ENCODE measurements around the gene MYRF.

MYRF gene

GRCh38 chr11:61793083-61793828, 40.8 kb downstream of the MYRF start:
- no peak for TF ChIP-seq CTCF (IDR thresholded peaks at IDR 0.05; ENCODE audit: insufficient read depth, low read depth, low read length, missing control alignments)
- DNase-seq (ENCODE audit: low read depth) = peak; percentile 23
- peak overlapping the region; percentile 97 for H3K4me3 ChIP-seq (ENCODE audit: low read depth, low read length)

DNA sequence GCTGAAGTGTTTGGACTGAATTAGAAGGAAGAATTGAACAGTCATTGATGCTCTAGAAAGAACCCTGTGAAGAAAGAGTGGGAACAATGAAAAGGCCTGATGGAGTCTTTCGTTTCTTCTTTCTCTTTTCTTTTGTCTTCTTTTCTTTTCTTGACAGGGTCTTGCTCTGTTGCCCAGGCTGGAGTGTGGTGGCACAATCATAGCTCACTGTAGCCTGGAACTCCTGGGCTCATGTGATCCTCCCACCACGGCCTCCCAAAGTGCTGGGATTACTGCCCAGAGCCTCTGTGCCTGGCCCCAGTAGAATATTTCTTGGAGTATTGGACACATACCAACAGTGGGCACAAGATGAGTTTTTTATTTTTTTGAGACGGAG, 41.4 kb downstream of the MYRF start:
- H3K4me3 ChIP-seq (ENCODE audit: low read depth, low read length) = peak overlapping the region; percentile 97
- no peak for TF ChIP-seq CTCF (IDR thresholded peaks at IDR 0.05; ENCODE audit: insufficient read depth, low read depth, low read length, missing control alignments)
- no peak for DNase-seq (ENCODE audit: low read depth)

- no peak for TF ChIP-seq CTCF (IDR thresholded peaks at IDR 0.05; ENCODE audit: insufficient read depth, low read depth, low read length, missing control alignments)
- DNase-seq (ENCODE audit: low read depth) = no peak
- H3K4me3 ChIP-seq (ENCODE audit: low read depth, low read length) = no peak overlapping the region
Measured at GRCh38 chr11:61794579-61794978, 42.1 kb downstream of the MYRF start.

DNA sequence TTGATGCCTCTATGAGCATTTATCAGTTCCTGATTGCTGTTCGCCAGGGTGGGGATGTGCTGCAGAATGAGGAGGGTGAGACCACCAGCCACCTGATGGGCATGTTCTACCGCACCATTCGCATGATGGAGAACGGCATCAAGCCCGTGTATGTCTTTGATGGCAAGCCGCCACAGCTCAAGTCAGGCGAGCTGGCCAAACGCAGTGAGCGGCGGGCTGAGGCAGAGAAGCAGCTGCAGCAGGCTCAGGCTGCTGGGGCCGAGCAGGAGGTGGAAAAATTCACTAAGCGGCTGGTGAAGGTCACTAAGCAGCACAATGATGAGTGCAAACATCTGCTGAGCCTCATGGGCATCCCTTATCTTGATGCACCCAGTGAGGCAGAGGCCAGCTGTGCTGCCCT, 43.0 kb downstream of the MYRF start:
- no peak overlapping the region for H3K4me3 ChIP-seq (ENCODE audit: low read depth, low read length)
- no peak for DNase-seq (ENCODE audit: low read depth)
- no peak for TF ChIP-seq CTCF (IDR thresholded peaks at IDR 0.05; ENCODE audit: insufficient read depth, low read depth, low read length, missing control alignments)

DNA sequence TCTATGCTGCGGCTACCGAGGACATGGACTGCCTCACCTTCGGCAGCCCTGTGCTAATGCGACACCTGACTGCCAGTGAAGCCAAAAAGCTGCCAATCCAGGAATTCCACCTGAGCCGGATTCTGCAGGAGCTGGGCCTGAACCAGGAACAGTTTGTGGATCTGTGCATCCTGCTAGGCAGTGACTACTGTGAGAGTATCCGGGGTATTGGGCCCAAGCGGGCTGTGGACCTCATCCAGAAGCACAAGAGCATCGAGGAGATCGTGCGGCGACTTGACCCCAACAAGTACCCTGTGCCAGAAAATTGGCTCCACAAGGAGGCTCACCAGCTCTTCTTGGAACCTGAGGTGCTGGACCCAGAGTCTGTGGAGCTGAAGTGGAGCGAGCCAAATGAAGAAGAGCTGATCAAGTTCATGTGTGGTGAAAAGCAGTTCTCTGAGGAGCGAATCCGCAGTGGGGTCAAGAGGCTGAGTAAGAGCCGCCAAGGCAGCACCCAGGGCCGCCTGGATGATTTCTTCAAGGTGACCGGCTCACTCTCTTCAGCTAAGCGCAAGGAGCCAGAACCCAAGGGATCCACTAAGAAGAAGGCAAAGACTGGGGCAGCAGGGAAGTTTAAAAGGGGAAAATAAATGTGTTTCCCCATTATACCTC, 43.6 kb downstream of the MYRF start:
- no peak for DNase-seq (ENCODE audit: low read depth)
- no peak overlapping the region for H3K4me3 ChIP-seq (ENCODE audit: low read depth, low read length)
- no peak for TF ChIP-seq CTCF (IDR thresholded peaks at IDR 0.05; ENCODE audit: insufficient read depth, low read depth, low read length, missing control alignments)

GRCh38 chr11:61797263-61797944, 45.0 kb downstream of the MYRF start:
- peak; percentile 84 for DNase-seq (ENCODE audit: low read depth)
- peak; percentile 66 for TF ChIP-seq CTCF (IDR thresholded peaks at IDR 0.05; ENCODE audit: insufficient read depth, low read depth, low read length, missing control alignments)
- no peak overlapping the region for H3K4me3 ChIP-seq (ENCODE audit: low read depth, low read length)
